ENCODE measurements around the gene LETM1.

- TF ChIP-seq, protein P1, sequence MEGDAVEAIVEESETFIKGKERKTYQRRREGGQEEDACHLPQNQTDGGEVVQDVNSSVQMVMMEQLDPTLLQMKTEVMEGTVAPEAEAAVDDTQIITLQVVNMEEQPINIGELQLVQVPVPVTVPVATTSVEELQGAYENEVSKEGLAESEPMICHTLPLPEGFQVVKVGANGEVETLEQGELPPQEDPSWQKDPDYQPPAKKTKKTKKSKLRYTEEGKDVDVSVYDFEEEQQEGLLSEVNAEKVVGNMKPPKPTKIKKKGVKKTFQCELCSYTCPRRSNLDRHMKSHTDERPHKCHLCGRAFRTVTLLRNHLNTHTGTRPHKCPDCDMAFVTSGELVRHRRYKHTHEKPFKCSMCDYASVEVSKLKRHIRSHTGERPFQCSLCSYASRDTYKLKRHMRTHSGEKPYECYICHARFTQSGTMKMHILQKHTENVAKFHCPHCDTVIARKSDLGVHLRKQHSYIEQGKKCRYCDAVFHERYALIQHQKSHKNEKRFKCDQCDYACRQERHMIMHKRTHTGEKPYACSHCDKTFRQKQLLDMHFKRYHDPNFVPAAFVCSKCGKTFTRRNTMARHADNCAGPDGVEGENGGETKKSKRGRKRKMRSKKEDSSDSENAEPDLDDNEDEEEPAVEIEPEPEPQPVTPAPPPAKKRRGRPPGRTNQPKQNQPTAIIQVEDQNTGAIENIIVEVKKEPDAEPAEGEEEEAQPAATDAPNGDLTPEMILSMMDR (IDR thresholded peaks at IDR 0.05): no peak
- TF ChIP-seq POLR2AphosphoS5 (IDR thresholded peaks at IDR 0.05) (no peak), POLR2A (IDR thresholded peaks at IDR 0.05) (no peak)
Observed at GRCh38 chr4:1868293-1868692, 12.3 kb upstream of the LETM1 start.

All from prostate gland (tissue), 2 donors.